BJ (cell line): ENCODE data around the gene RABGEF1. TPM values are rescaled to one million over a fixed set of nuclear protein-coding genes. Genes with fewer than 3 reads are reported as not detected.
"Not testable (repeated sequence)": the region's sequence is repeated elsewhere in the genome, so short reads cannot be mapped to it uniquely, and the experiment has no call there.

Experiments used
- CTCF ChIA-PET: fragments of 350-600 bp; formaldehyde crosslinking; extraction: SDS; loops from one replicate; lab custom pipeline; 2021; ENCODE audit warnings: antibody characterized with exemption, inconsistent platforms; lab: Yijun Ruan, JAX
- POLR2A ChIA-PET: fragments of 300-600 bp; sonication (Branson Sonifier 250); formaldehyde crosslinking; extraction: SDS; loops from one replicate; lab custom pipeline; 2021; ENCODE audit warnings: antibody characterized with exemption; lab: Charles Lee
- DNase-seq: peaks from one replicate; pipeline ENCODE4 v3.0.0-alpha.2; 2011; ENCODE audit warnings: low read depth
- H3K27me3 ChIP-seq: 2 replicates; pipeline ENCODE4 v1.6.0; 2011; ENCODE audit warnings: low read length; ENCODE audit not compliant: control insufficient read depth, insufficient read depth
- H3K36me3 ChIP-seq: 2 replicates; pipeline ENCODE4 v1.5.1; 2011; ENCODE audit warnings: low read length; ENCODE audit not compliant: control insufficient read depth, insufficient read depth
- H3K4me3 ChIP-seq: 2 replicates; pipeline ENCODE4 v1.5.1; 2011; ENCODE audit warnings: low read depth, mild to moderate bottlenecking, control low read depth, low read length
- polyA plus RNA-seq: library from polyadenylated mRNA; depleted of rRNA; stranded (reverse); fragments of >200 nt; gene quantifications from 2 replicates; pipeline ENCODE4 v1.2.3, GENCODE V29; 2011
- TF ChIP-seq, protein P1 (sequence below): IDR thresholded peaks from 2 replicates; pipeline ENCODE4 v1.5.1; 2011; ENCODE audit warnings: low read depth, mild to moderate bottlenecking, control low read depth, inconsistent platforms, low read length, moderate library complexity; ENCODE audit not compliant: insufficient read depth

The RABGEF1 gene
- polyA plus RNA-seq, 1 experiment = 61.0 TPM

DNA sequence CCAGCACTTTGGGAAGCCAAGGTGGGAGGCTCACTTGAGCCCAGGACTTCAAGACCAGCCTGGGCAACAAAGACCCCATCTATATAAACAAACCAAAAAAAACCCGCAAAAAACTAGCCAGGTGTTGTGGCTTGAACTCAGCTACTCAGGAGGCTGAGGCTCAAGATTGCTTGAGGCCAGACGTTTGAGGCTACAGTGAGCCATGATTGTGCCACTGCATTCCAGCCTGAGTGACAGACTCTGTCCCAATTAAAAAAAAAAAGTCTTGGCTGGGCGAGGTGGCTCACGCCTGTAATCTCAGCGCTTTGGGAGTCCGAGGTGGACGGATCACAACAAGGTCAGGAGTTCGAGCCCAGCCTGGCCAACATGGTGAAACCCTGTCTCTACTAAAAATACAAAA, 11.4 kb downstream of the RABGEF1 start:
- Histone ChIP-seq H3K27me3 (no peaks in the 10 kb centered on the region), H3K36me3 (no peaks in the 10 kb centered on the region), H3K4me3 (no peak overlapping the region)
- ChIA-PET POLR2A (no interaction called here), CTCF (no interaction called here)
- no peak for DNase-seq
- TF ChIP-seq, protein P1, sequence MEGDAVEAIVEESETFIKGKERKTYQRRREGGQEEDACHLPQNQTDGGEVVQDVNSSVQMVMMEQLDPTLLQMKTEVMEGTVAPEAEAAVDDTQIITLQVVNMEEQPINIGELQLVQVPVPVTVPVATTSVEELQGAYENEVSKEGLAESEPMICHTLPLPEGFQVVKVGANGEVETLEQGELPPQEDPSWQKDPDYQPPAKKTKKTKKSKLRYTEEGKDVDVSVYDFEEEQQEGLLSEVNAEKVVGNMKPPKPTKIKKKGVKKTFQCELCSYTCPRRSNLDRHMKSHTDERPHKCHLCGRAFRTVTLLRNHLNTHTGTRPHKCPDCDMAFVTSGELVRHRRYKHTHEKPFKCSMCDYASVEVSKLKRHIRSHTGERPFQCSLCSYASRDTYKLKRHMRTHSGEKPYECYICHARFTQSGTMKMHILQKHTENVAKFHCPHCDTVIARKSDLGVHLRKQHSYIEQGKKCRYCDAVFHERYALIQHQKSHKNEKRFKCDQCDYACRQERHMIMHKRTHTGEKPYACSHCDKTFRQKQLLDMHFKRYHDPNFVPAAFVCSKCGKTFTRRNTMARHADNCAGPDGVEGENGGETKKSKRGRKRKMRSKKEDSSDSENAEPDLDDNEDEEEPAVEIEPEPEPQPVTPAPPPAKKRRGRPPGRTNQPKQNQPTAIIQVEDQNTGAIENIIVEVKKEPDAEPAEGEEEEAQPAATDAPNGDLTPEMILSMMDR = no peak

DNA sequence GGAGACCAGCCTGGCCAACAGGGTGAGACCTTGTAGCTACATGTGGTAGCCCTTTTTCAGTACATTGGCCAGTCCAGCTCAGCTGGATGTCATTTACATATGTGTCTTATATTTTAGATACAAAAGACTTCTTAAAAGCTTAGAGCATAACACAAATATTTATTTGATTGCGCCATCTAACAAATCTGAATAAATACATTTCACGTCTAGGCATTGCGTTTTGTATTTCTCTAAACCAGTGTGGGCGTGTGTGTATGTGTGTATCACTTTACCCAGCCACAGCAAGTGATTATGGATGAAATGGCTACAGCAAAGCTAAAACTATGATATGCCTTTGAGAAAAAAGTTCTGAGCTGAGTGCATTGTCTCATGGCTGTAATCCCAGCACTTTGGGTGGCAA, 14.0 kb downstream of the RABGEF1 start:
- TF ChIP-seq, protein P1 = no peak
- no peak for DNase-seq
- Histone ChIP-seq H3K4me3 (no peak overlapping the region), H3K27me3 (no peaks in the 10 kb centered on the region), H3K36me3 (no peaks in the 10 kb centered on the region)
- ChIA-PET POLR2A (no interaction called here), CTCF (no interaction called here)

DNA sequence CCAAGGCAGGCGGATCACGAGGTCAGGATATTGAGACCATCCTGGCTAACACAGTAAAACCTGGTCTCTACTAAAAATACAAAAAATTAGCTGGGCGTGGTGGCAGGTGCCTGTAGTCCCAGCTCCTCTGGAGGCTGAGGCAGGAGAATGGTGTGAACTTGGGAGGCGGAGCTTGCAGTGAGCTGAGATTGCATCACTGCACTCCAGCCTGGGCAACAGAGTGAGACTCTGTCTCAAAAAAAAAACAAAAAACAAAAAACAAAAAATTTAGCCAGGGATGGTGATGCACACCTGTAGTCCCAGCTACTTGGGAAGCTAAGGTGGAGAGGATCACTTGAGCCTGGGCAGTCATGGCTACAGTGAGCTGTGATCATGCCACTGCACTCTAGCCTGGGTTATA, 14.5 kb downstream of the RABGEF1 start:
- H3K4me3 ChIP-seq, H3K27me3 ChIP-seq, H3K36me3 ChIP-seq, DNase-seq: not testable (repeated sequence)
- POLR2A ChIA-PET = interaction anchor here (0.6 kb wide), 1 partner anchor 138 kb away, joined by 15 read pairs; no protein-coding TSS in a partner anchor
- CTCF ChIA-PET = interaction anchor here (0.6 kb wide), 1 partner anchor 728 kb away, joined by 5 read pairs; no protein-coding TSS in a partner anchor

DNA sequence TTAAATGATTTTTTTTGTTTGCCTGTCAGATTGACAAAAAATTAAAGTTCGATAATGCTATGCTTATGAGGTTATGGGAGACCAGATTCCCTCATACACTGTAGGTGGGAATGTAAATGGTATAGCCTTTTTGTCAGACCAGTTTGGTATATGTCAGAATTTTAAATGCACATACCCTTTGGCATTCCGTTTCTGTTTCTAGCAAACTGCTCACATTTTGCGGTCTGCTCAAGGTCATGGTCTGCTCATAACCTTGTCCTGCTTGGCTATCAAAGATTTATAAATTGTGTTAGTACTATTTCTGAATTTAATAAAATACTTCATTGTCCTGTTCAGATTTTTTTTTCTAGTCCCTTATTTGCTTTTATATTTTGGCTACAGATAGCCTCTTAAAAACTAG, 15.7 kb downstream of the RABGEF1 start:
- POLR2A ChIA-PET, H3K27me3 ChIP-seq, CTCF ChIA-PET, H3K4me3 ChIP-seq, DNase-seq, H3K36me3 ChIP-seq: not testable (repeated sequence)

DNA sequence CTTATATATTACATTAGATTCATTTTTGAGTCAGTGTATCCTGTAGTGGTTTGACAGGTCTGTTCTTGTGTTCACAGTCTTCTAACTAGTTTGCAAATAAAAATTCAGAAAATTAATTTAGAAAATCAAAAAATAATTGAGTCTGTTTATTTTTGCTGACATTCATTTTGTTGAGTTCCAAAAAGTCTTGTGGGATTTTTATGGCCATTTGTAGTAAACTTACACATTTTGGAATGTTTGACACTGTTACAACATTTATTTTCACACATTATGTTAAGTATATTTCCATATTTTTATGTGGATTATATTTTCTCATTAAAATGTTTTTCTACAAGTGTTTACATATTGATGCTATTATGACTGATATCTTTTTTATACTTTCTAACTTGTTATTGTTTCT, 16.4 kb downstream of the RABGEF1 start:
- H3K4me3 ChIP-seq = no peak overlapping the region
- no peak for DNase-seq
- TF ChIP-seq, protein P1 = no peak
- no peaks in the 10 kb centered on the region for H3K27me3 ChIP-seq
- POLR2A ChIA-PET = no interaction called here
- CTCF ChIA-PET = no interaction called here
- peaks cover 2% of the 10 kb centered on the region; the same call in 1 of the 2 replicates for H3K36me3 ChIP-seq

DNA sequence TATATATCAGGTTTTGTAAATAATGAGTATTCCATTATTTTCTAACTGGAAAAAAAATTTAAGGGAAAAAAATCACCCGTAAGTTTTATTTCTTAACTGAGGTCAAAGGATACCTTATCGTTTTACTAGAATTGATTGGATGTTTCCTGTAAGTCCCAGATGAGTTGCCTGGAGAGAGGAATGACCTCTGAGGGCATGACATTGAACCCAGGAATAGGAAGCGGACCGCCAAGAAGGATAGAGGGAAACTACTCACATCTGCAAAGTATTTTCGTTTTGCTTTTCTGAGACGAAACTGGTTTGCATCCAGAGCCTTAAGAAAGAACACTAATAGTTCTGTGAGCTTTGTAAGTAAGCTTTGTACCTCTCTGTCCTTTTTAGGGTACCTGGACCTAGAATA, 17.4 kb downstream of the RABGEF1 start:
- Histone ChIP-seq H3K4me3 (no peak overlapping the region), H3K27me3 (no peaks in the 10 kb centered on the region), H3K36me3 (peaks cover 2% of the 10 kb centered on the region; the same call in 1 of the 2 replicates)
- DNase-seq = no peak
- ChIA-PET POLR2A (no interaction called here), CTCF (no interaction called here)
- TF ChIP-seq, protein P1 = no peak
